Measurements from ENCODE around the gene GABRR1.

- TF ChIP-seq CTCF (IDR thresholded peaks at IDR 0.05) (no peak), EP300 (IDR thresholded peaks at IDR 0.05) (no peak), POLR2A (IDR thresholded peaks at IDR 0.05) (no peak), POLR2AphosphoS5 (IDR thresholded peaks at IDR 0.05) (peak; percentile 85)
These were observed 70.1 kb downstream of the GABRR1 start for GRCh38 chr6:89146718-89147700.
